Thyroid gland (tissue), 4 donors: ENCODE data around the gene PDZD7.

Experiments
- CTCF ChIP-seq, 6 experiments: fragments of 200-600 bp in 3 of 6; fragments of 450-650 bp in 3 of 6; sonication (generic) in 3 of 6; IDR thresholded peaks; one replicate each; pipeline ENCODE4 v1.5.1; 2016 to 2019; ENCODE audit warnings: antibody characterized with exemption in 6 of 6, mild to moderate bottlenecking in 2 of 6, inconsistent platforms in 1 of 6, moderate library complexity in 1 of 6
- POLR2A ChIP-seq, 2 donors: fragments of 450-650 bp; IDR thresholded peaks; one replicate each; pipeline ENCODE4 v1.6.1; 2017; ENCODE audit warnings: antibody characterized with exemption in 2 of 2, mild to moderate bottlenecking in 2 of 2, moderate library complexity in 1 of 2

- no peak for TF ChIP-seq POLR2A (IDR thresholded peaks at IDR 0.05)
- TF ChIP-seq CTCF (IDR thresholded peaks at IDR 0.05): no peak
These were observed 2.2 kb downstream of the PDZD7 start for GRCh38 chr10:101028446-101029337.
